IMR-90 (cell line): Measurements from ENCODE around the gene MAML3.
"Not testable (repeated sequence)": the region's sequence is repeated elsewhere in the genome, so short reads cannot be mapped to it uniquely, and the experiment has no call there.

Experiments used
- BHLHE40 ChIP-seq: fragments of 150-350 bp; IDR thresholded peaks from 2 replicates; pipeline ENCODE4 v1.6.1; 2016; ENCODE audit warnings: mild to moderate bottlenecking, low read depth, low read length
- CTCF ChIP-seq: conservative IDR thresholded peaks from 2 replicates; pipeline ENCODE4 v1.5.1; 2012; ENCODE audit warnings: mild to moderate bottlenecking, low read depth, low read length, improper control_type of control experiment
- POLR2A ChIP-seq: IDR thresholded peaks from 2 replicates; pipeline ENCODE4 v1.6.1; 2012; ENCODE audit warnings: mild to moderate bottlenecking, low read depth, low read length
- RFX5 ChIP-seq: IDR thresholded peaks from 2 replicates; pipeline ENCODE4 v1.8.0; 2012; ENCODE audit warnings: low read depth, mild to moderate bottlenecking, low read length, moderate library complexity
- TF ChIP-seq, protein P1 (sequence below): fragments of 150-350 bp; IDR thresholded peaks from 2 replicates; pipeline ENCODE4 v1.6.1; 2017; ENCODE audit warnings: mild to moderate bottlenecking, antibody characterized with exemption, low read length, low read depth

- not testable (repeated sequence) for TF ChIP-seq CTCF, BHLHE40, POLR2A, RFX5
- TF ChIP-seq, protein P1, sequence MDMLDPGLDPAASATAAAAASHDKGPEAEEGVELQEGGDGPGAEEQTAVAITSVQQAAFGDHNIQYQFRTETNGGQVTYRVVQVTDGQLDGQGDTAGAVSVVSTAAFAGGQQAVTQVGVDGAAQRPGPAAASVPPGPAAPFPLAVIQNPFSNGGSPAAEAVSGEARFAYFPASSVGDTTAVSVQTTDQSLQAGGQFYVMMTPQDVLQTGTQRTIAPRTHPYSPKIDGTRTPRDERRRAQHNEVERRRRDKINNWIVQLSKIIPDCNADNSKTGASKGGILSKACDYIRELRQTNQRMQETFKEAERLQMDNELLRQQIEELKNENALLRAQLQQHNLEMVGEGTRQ, result not testable (repeated sequence)
These were observed 209.1 kb downstream of the MAML3 start for GRCh38 chr4:139944916-139945315.
